Neural progenitor cell (in vitro differentiated cells): Measurements from ENCODE around the gene PAK1. TPM values are rescaled to one million over a fixed set of nuclear protein-coding genes. Genes with fewer than 3 reads are reported as not detected.
A peak's percentile ranks its signal among the peaks of the same experiment; 100 is the strongest.

ENCODE experiments used
- DNase-seq: peaks from one replicate; pipeline ENCODE4 v3.0.0-alpha.2; 2016; ENCODE audit warnings: low spot score
- H2AFZ ChIP-seq: fragments of 200-600 bp; sonication (generic); replicated peaks from 2 replicates; pipeline ENCODE4 v1.6.1; 2016; ENCODE audit warnings: antibody characterized with exemption
- H3F3A ChIP-seq: fragments of 200-600 bp; sonication (generic); 2 replicates; pipeline ENCODE4 v1.6.1; 2016; ENCODE audit warnings: antibody characterized with exemption, low read depth
- H3K27ac ChIP-seq: fragments of 200-600 bp; sonication (generic); 2 replicates; pipeline ENCODE4 v1.5.1; 2016; ENCODE audit warnings: mild to moderate bottlenecking
- H3K27me3 ChIP-seq: fragments of 200-600 bp; sonication (generic); 2 replicates; pipeline ENCODE4 v1.6.1; 2016; ENCODE audit warnings: mild to moderate bottlenecking, moderate library complexity
- H3K36me3 ChIP-seq: fragments of 200-600 bp; sonication (generic); 2 replicates; pipeline ENCODE4 v1.5.1; 2016
- H3K4me1 ChIP-seq: fragments of 200-600 bp; sonication (generic); 2 replicates; pipeline ENCODE4 v1.6.1; 2016; ENCODE audit warnings: mixed run types
- H3K4me2 ChIP-seq: fragments of 200-600 bp; sonication (generic); 2 replicates; pipeline ENCODE4 v1.6.1; 2016
- H3K4me3 ChIP-seq: fragments of 200-600 bp; sonication (generic); 2 replicates; pipeline ENCODE4 v1.5.1; 2016
- H3K79me2 ChIP-seq: fragments of 200-600 bp; sonication (generic); 2 replicates; pipeline ENCODE4 v1.6.1; 2016; ENCODE audit warnings: low read depth
- H3K9ac ChIP-seq: fragments of 200-600 bp; sonication (generic); 2 replicates; pipeline ENCODE4 v1.6.1; 2016
- H3K9me3 ChIP-seq: fragments of 200-600 bp; sonication (generic); 2 replicates; pipeline ENCODE4 v1.5.1; 2016; ENCODE audit warnings: low read depth
- H4K20me1 ChIP-seq: fragments of 200-600 bp; sonication (generic); 2 replicates; pipeline ENCODE4 v1.6.1; 2016; ENCODE audit warnings: low read depth
- H3K27ac Mint-ChIP-seq: 3 replicates; pipeline ENCODE4 v1.8.0; 2021; ENCODE audit warnings: mixed read lengths
- H3K27me3 Mint-ChIP-seq: 2 replicates; pipeline ENCODE4 v1.8.0; 2022; ENCODE audit warnings: low read depth, mild to moderate bottlenecking, inconsistent platforms, moderate library complexity, mixed read lengths; ENCODE audit not compliant: insufficient read depth
- H3K36me3 Mint-ChIP-seq: 3 replicates; pipeline ENCODE4 v1.8.0; 2021; ENCODE audit warnings: mixed read lengths
- H3K4me1 Mint-ChIP-seq: 3 replicates; pipeline ENCODE4 v1.8.0; 2021; ENCODE audit warnings: mixed read lengths
- H3K4me3 Mint-ChIP-seq: 3 replicates; pipeline ENCODE4 v1.8.0; 2021; ENCODE audit warnings: mild to moderate bottlenecking, moderate library complexity, mixed read lengths
- H3K9me3 Mint-ChIP-seq: 3 replicates; pipeline ENCODE4 v1.8.0; 2020; ENCODE audit warnings: mixed read lengths
- CTCF ChIP-seq: fragments of 200-600 bp; sonication (generic); IDR thresholded peaks from 2 replicates; pipeline ENCODE4 v1.5.1; 2017; ENCODE audit warnings: antibody characterized with exemption, mild to moderate bottlenecking
- EZH2 ChIP-seq: fragments of 200-600 bp; sonication (generic); IDR thresholded peaks from 2 replicates; pipeline ENCODE4 v1.6.1; 2017; ENCODE audit warnings: antibody characterized with exemption, mild to moderate bottlenecking, moderate library complexity
- EZH2phosphoT487 ChIP-seq: fragments of 200-600 bp; sonication (generic); IDR thresholded peaks from 2 replicates; pipeline ENCODE4 v1.6.1; 2017; ENCODE audit warnings: antibody characterized with exemption
- total RNA-seq: library from RNA; depleted of rRNA; stranded (reverse); fragments of >200 nt; gene quantifications from 2 replicates; pipeline ENCODE4 v1.2.3, GENCODE V29; 2015; ENCODE audit warnings: low replicate concordance

Gene PAK1
- 44.8 and 52.1 TPM in 2 replicates for total RNA-seq

- Histone ChIP-seq H3K27ac (peak within 1 kb of the TSS; percentile 56), H2AFZ (peak within 1 kb of the TSS; percentile 100), H3K4me1 (peaks cover 31% of the 10 kb centered on the region), H3K27me3 (no peaks in the 10 kb centered on the region), H3K9me3 (no peaks in the 10 kb centered on the region), H3K4me3 (peak within 1 kb of the TSS; percentile 79), H4K20me1 (peaks cover 4% of the 10 kb centered on the region), H3K79me2 (peaks cover 34% of the 10 kb centered on the region), H3K9ac (peak within 1 kb of the TSS; percentile 41), H3F3A (peaks cover 46% of the 10 kb centered on the region), H3K36me3 (no peaks in the 10 kb centered on the region), H3K4me2 (peak within 1 kb of the TSS; percentile 91)
- Mint-ChIP-seq H3K27ac (peak within 1 kb of the TSS; percentile 86), H3K36me3 (no peaks in the 10 kb centered on the region), H3K4me1 (peaks cover 34% of the 10 kb centered on the region), H3K4me3 (peak within 1 kb of the TSS; percentile 93), H3K9me3 (no peaks in the 10 kb centered on the region), H3K27me3 (no peaks in the 10 kb centered on the region)
- DNase-seq: peak; percentile 98
- peak; percentile 15 for TF ChIP-seq CTCF
- no peak for TF ChIP-seq EZH2phosphoT487
- no peak for TF ChIP-seq EZH2
Measured at GRCh38 chr11:77473801-77474683, at the start of gene PAK1. Gene PAK1, minus strand, starts transcription at chr11:77474094. Its CDS starts 81,574 bp downstream, at chr11:77392520.

GRCh38 chr11:77522215-77522614 is 48.3 kb upstream of the PAK1 start:
- H3K4me1 Mint-ChIP-seq: peaks cover 13% of the 10 kb centered on the region
- Histone ChIP-seq H3K9me3 (no peaks in the 10 kb centered on the region), H3K9ac (no peak overlapping the region), H3K79me2 (no peaks in the 10 kb centered on the region), H3K36me3 (no peaks in the 10 kb centered on the region), H3K4me1 (peaks cover 25% of the 10 kb centered on the region), H2AFZ (no peak overlapping the region), H3K27ac (no peak overlapping the region), H3K4me2 (no peak overlapping the region), H4K20me1 (no peaks in the 10 kb centered on the region), H3K4me3 (no peak overlapping the region), H3F3A (peaks cover 14% of the 10 kb centered on the region), H3K27me3 (no peaks in the 10 kb centered on the region)
- TF ChIP-seq EZH2phosphoT487 (no peak), EZH2 (no peak), CTCF (no peak)
- no peak for DNase-seq
- H3K27me3 Mint-ChIP-seq: no peaks in the 10 kb centered on the region
- H3K36me3 Mint-ChIP-seq: no peaks in the 10 kb centered on the region
- no peak overlapping the region for H3K4me3 Mint-ChIP-seq
- no peak overlapping the region for H3K27ac Mint-ChIP-seq
- peaks cover 4% of the 10 kb centered on the region for H3K9me3 Mint-ChIP-seq

- H3K4me3 Mint-ChIP-seq: no peak overlapping the region
- H3K27me3 Mint-ChIP-seq: no peaks in the 10 kb centered on the region
- H3K9ac ChIP-seq: no peak overlapping the region
- peaks cover 5% of the 10 kb centered on the region for H3F3A ChIP-seq
- peak overlapping the region; percentile 76 for H2AFZ ChIP-seq
- no peaks in the 10 kb centered on the region for H3K27me3 ChIP-seq
- H3K36me3 Mint-ChIP-seq: no peaks in the 10 kb centered on the region
- DNase-seq: no peak
- peaks cover 4% of the 10 kb centered on the region for H3K9me3 Mint-ChIP-seq
- H3K4me2 ChIP-seq: no peak overlapping the region
- H4K20me1 ChIP-seq: no peaks in the 10 kb centered on the region
- H3K4me3 ChIP-seq: no peak overlapping the region
- peaks cover 11% of the 10 kb centered on the region for H3K4me1 ChIP-seq
- no peaks in the 10 kb centered on the region for H3K36me3 ChIP-seq
- no peak overlapping the region for H3K27ac Mint-ChIP-seq
- no peak for TF ChIP-seq EZH2
- TF ChIP-seq CTCF: no peak
- no peak for TF ChIP-seq EZH2phosphoT487
- no peaks in the 10 kb centered on the region for H3K79me2 ChIP-seq
- H3K9me3 ChIP-seq: no peaks in the 10 kb centered on the region
- no peaks in the 10 kb centered on the region for H3K4me1 Mint-ChIP-seq
- H3K27ac ChIP-seq: no peak overlapping the region
Measured at GRCh38 chr11:77519847-77520246, 46.0 kb upstream of the PAK1 start.
